ENCODE data around the gene C6orf120. TPM values are rescaled to one million over a fixed set of nuclear protein-coding genes. Genes with fewer than 3 reads are reported as not detected.
A peak's percentile ranks its signal among the peaks of the same experiment; 100 is the strongest.

The C6orf120 gene
- 10 to 100 TPM; 14.7 to 15.6 TPM for total RNA-seq

- peak; percentile 99 for DNase-seq
- intact Hi-C loops (cut with DNase I, micrococcal nuclease) = loop anchor here (1.0 to 5.0 kb wide), 13 partner anchors 20 to 882 kb away; partner anchors contain the start of genes DYNLT2 (in 2 of the 2), ERMARD (in 2 of the 2), FAM120B (in 1 of the 2) and PDCD2 (in 1 of the 2)
- Mint-ChIP-seq H3K27ac (peak within 1 kb of the TSS; percentile 88), H3K36me3 (ENCODE audit: low read depth) (peaks cover 34% of the 10 kb centered on the region), H3K9me3 (ENCODE audit: low read depth) (no peaks in the 10 kb centered on the region), H3K4me3 (peak within 1 kb of the TSS; percentile 88), H3K4me1 (peaks cover 37% of the 10 kb centered on the region), H3K27me3 (no peaks in the 10 kb centered on the region)
- CTCF ChIA-PET = interaction anchor here (1.1 to 6.1 kb wide), 2 partner anchors 10 to 17 kb away, joined by 3 to 60 read pairs; no protein-coding TSS in a partner anchor
- peak; percentile 92 for ATAC-seq
- POLR2A ChIA-PET = interaction anchor here (0.8 to 2.3 kb wide), 6 partner anchors 8 to 172 kb away, joined by 3 to 14 read pairs (median 4); partner anchors contain the start of genes DYNLT2 and ERMARD
These were observed at the start of gene C6orf120, which contains the start of gene WDR27 for GRCh38 chr6:169701954-169702839. Gene C6orf120, plus strand, starts transcription at chr6:169702126. Its CDS starts 334 bp downstream, at chr6:169702460. Gene WDR27, minus strand, starts transcription at chr6:169702029. Its CDS starts 13,024 bp downstream, at chr6:169689005.

DNA sequence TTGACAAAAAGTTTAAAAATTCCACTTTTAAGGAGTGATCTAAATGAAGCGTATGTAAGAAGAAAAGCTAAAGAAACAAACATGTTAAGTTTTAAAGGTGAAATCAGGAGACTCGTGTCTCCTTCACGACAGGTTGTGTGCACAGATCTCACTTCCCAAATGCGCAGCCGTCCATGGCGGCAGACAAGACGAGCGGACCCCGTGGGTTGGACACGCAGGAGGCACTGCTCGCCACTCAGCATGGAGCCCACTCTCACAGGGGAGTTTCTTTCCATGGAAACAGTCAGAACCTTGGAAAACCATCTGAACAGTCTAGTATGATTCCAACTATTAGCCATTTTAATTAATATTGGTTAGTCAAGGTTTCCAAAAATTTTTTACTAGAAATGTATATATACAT lies 49.0 kb upstream of the C6orf120 start:
- Mint-ChIP-seq H3K36me3 (ENCODE audit: low read depth) (peaks cover 10% of the 10 kb centered on the region), H3K9me3 (ENCODE audit: low read depth) (no peaks in the 10 kb centered on the region), H3K27me3 (no peaks in the 10 kb centered on the region), H3K4me1 (peaks cover 7% of the 10 kb centered on the region), H3K27ac (no peak overlapping the region), H3K4me3 (no peak overlapping the region)
- CTCF ChIA-PET = interaction anchor here (0.6 kb wide), 1 partner anchor 75 kb away, joined by 4 read pairs; no protein-coding TSS in a partner anchor
- intact Hi-C loops (cut with DNase I, micrococcal nuclease) = no loop called here
- POLR2A ChIA-PET = no interaction called here
- ATAC-seq (no peak), DNase-seq (no peak)

GRCh38 chr6:169653691-169654090 lies 48.2 kb upstream of the C6orf120 start:
- POLR2A ChIA-PET = no interaction called here
- H3K4me3 Mint-ChIP-seq = peak overlapping the region; percentile 74
- intact Hi-C loops (cut with DNase I, micrococcal nuclease) = loop anchor here (1.0 to 2.0 kb wide), 4 partner anchors 48 to 441 kb away; partner anchors contain the start of genes C6orf120 (in 1 of the 2) and WDR27 (in 1 of the 2)
- no peaks in the 10 kb centered on the region for H3K27me3 Mint-ChIP-seq
- CTCF ChIA-PET = no interaction called here
- ATAC-seq (no peak), DNase-seq (no peak)
- peaks cover 10% of the 10 kb centered on the region for H3K36me3 Mint-ChIP-seq (ENCODE audit: low read depth)
- H3K9me3 Mint-ChIP-seq (ENCODE audit: low read depth) = no peaks in the 10 kb centered on the region
- H3K4me1 Mint-ChIP-seq = peaks cover 7% of the 10 kb centered on the region
- no peak overlapping the region for H3K27ac Mint-ChIP-seq

GRCh38 chr6:169654598-169655391 lies 47.1 kb upstream of the C6orf120 start:
- H3K27me3 Mint-ChIP-seq = no peaks in the 10 kb centered on the region
- POLR2A ChIA-PET = no interaction called here
- peak; percentile 83 for DNase-seq
- CTCF ChIA-PET = no interaction called here
- H3K27ac Mint-ChIP-seq = peak overlapping the region; percentile 75
- peaks cover 7% of the 10 kb centered on the region for H3K4me1 Mint-ChIP-seq
- intact Hi-C loops (cut with DNase I, micrococcal nuclease) = loop anchor here (1.0 to 2.0 kb wide), 4 partner anchors 47 to 442 kb away; partner anchors contain the start of genes C6orf120 (in 1 of the 2) and WDR27 (in 1 of the 2)
- H3K4me3 Mint-ChIP-seq = peak overlapping the region; percentile 74
- no peaks in the 10 kb centered on the region for H3K9me3 Mint-ChIP-seq (ENCODE audit: low read depth)
- peak; percentile 95 for ATAC-seq
- H3K36me3 Mint-ChIP-seq (ENCODE audit: low read depth) = peaks cover 10% of the 10 kb centered on the region

DNA sequence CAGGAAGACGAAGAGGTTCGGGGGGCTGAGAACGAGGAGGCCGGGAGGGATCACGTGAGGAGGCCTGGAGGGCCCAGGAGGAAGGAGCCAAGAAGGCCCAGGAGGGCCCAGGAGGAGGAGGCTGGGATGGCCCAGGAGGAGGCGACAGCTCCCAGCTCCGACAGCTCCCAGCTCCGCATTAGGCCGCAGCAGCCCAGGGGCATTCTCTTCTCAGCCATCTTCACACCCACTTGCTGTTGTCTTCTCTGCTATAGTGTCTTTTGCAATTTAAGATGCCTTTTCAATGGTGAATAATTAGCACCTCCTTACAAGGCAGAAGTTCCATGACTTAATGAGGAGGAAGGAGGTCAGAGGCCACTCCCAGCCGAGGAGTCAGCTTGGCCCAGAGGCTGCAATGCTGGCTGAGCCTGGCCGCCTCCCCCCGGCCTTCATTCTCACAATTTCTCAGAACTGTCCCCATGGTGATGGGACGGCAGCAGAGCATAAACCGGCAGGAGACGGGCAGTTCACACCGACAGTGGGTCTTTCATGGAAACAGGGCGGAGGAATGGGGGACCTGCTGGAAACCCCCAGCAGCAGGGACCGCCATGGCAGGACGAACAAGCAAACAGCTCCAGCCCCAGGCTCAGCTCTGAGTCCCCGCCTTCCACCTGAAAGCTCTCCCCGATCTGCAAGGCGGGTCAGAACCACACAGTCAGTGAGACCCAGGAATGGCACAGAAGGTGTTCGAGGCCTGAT lies 45.2 kb upstream of the C6orf120 start:
- H3K27ac Mint-ChIP-seq = no peak overlapping the region
- intact Hi-C loops (cut with DNase I, micrococcal nuclease) = no loop called here
- ATAC-seq (no peak), DNase-seq (no peak)
- ChIA-PET POLR2A (no interaction called here), CTCF (no interaction called here)
- H3K4me1 Mint-ChIP-seq = peaks cover 7% of the 10 kb centered on the region
- peaks cover 9% of the 10 kb centered on the region for H3K36me3 Mint-ChIP-seq (ENCODE audit: low read depth)
- no peak overlapping the region for H3K4me3 Mint-ChIP-seq
- H3K9me3 Mint-ChIP-seq (ENCODE audit: low read depth) = no peaks in the 10 kb centered on the region
- no peaks in the 10 kb centered on the region for H3K27me3 Mint-ChIP-seq

GRCh38 chr6:169657284-169657610 lies 44.7 kb upstream of the C6orf120 start:
- POLR2A ChIA-PET = no interaction called here
- no peaks in the 10 kb centered on the region for H3K9me3 Mint-ChIP-seq (ENCODE audit: low read depth)
- intact Hi-C loops (cut with DNase I, micrococcal nuclease) = no loop called here
- H3K4me3 Mint-ChIP-seq = no peak overlapping the region
- no peaks in the 10 kb centered on the region for H3K27me3 Mint-ChIP-seq
- H3K36me3 Mint-ChIP-seq (ENCODE audit: low read depth) = peaks cover 11% of the 10 kb centered on the region
- H3K4me1 Mint-ChIP-seq = peaks cover 7% of the 10 kb centered on the region
- ATAC-seq = no peak
- H3K27ac Mint-ChIP-seq = no peak overlapping the region
- CTCF ChIA-PET = no interaction called here
- no peak for DNase-seq

- H3K27me3 Mint-ChIP-seq = no peaks in the 10 kb centered on the region
- H3K9me3 Mint-ChIP-seq (ENCODE audit: low read depth) = no peaks in the 10 kb centered on the region
- intact Hi-C loops (cut with DNase I, micrococcal nuclease) = no loop called here
These were observed 41.9 kb upstream of the C6orf120 start for GRCh38 chr6:169659820-169660610.

GRCh38 chr6:169660751-169661390 lies 41.1 kb upstream of the C6orf120 start:
- ATAC-seq (no peak), DNase-seq (no peak)
- Mint-ChIP-seq H3K4me1 (no peaks in the 10 kb centered on the region), H3K4me3 (no peak overlapping the region), H3K27me3 (no peaks in the 10 kb centered on the region), H3K36me3 (ENCODE audit: low read depth) (peaks cover 25% of the 10 kb centered on the region), H3K9me3 (ENCODE audit: low read depth) (no peaks in the 10 kb centered on the region), H3K27ac (no peak overlapping the region)
- ChIA-PET POLR2A (no interaction called here), CTCF (no interaction called here)
- intact Hi-C loops (cut with DNase I, micrococcal nuclease) = no loop called here

More at GRCh38 chr6:169659820-169660610, 41.9 kb upstream of the C6orf120 start:
- no peak overlapping the region for H3K4me3 Mint-ChIP-seq
- no peak overlapping the region for H3K27ac Mint-ChIP-seq
- ChIA-PET POLR2A (no interaction called here), CTCF (no interaction called here)
- ATAC-seq (no peak), DNase-seq (no peak)
- peaks cover 25% of the 10 kb centered on the region for H3K36me3 Mint-ChIP-seq (ENCODE audit: low read depth)
- peaks cover 3% of the 10 kb centered on the region for H3K4me1 Mint-ChIP-seq

GRCh38 chr6:169661391-169661756 lies 40.6 kb upstream of the C6orf120 start:
- intact Hi-C loops (cut with DNase I, micrococcal nuclease) = no loop called here
- no peaks in the 10 kb centered on the region for H3K27me3 Mint-ChIP-seq
- POLR2A ChIA-PET = no interaction called here
- CTCF ChIA-PET = no interaction called here
- H3K4me3 Mint-ChIP-seq = no peak overlapping the region
- no peak overlapping the region for H3K27ac Mint-ChIP-seq
- DNase-seq (no peak), ATAC-seq (no peak)
- peaks cover 24% of the 10 kb centered on the region for H3K36me3 Mint-ChIP-seq (ENCODE audit: low read depth)
- H3K4me1 Mint-ChIP-seq = no peaks in the 10 kb centered on the region
- H3K9me3 Mint-ChIP-seq (ENCODE audit: low read depth) = no peaks in the 10 kb centered on the region

GRCh38 chr6:169663468-169663867 lies 38.5 kb upstream of the C6orf120 start:
- intact Hi-C loops (cut with DNase I, micrococcal nuclease) = no loop called here
- Mint-ChIP-seq H3K27ac (no peak overlapping the region), H3K36me3 (ENCODE audit: low read depth) (peaks cover 25% of the 10 kb centered on the region), H3K27me3 (no peaks in the 10 kb centered on the region), H3K9me3 (ENCODE audit: low read depth) (no peaks in the 10 kb centered on the region), H3K4me1 (no peaks in the 10 kb centered on the region), H3K4me3 (no peak overlapping the region)
- ChIA-PET POLR2A (no interaction called here), CTCF (no interaction called here)
- DNase-seq (no peak), ATAC-seq (no peak)
